Stimulated activated naive CD4-positive, alpha-beta T cell (primary cell): Measurements from ENCODE around the gene SCFD2.
"Not testable (repeated sequence)": the region's sequence is repeated elsewhere in the genome, so short reads cannot be mapped to it uniquely, and the experiment has no call there.

Source experiments
- DNase-seq, 6 experiments: peaks; one replicate each; lab custom pipeline; 2025; lab: John Stamatoyannopoulos, UW

The SCFD2 gene

DNA sequence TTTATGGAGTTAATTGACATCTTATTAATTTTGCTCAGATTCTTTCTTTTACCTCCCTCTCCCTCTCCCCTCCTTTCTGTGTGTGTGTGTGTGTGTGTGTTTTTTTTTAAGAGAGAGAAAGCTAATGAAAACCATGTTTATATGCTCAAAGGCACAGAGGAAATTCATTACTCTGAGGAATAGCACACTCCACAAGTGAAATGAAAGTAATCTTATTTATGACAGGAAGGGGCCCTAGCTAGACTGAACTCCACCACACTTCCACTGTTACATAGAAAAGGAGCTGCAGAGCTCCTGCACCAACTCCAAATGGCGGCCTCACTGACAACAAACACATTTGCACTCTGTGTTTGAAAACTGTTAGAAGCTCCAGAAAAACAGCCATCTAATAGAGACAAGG, 353.1 kb downstream of the SCFD2 start:
- peak in 2 of 6 experiments; percentile 24 to 27 for DNase-seq

DNA sequence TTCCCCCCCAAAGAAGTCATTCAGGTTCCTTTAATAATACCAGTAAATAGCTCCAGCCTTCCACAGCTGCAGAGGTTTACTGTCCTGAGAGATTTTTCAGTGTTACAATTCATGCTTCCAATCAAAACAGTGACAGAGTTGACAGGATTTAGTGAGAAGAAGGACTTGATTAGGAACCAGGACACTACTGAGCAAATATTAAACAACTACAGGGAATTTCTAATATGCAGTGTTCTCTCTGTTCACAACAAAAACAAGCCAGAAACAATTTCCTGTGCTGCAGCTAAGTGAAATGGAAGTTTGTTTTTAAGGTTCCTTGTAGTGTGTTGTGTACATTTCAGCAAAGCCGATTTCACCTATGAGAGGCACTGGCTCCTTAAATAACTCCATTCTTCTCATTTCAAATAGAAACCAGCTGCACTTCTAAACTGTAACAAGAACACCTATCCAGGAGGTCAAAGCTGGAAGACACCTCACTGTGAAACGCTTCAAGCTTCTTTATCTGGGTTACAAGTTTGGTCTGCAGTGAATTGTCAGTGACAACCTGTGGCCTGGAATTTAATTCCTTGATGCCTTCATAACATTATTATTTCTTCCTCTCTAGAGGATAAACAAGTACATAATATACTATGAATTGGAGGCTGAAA, 354.5 kb downstream of the SCFD2 start:
- DNase-seq = peak in 1 of 6 experiments; percentile 8

DNA sequence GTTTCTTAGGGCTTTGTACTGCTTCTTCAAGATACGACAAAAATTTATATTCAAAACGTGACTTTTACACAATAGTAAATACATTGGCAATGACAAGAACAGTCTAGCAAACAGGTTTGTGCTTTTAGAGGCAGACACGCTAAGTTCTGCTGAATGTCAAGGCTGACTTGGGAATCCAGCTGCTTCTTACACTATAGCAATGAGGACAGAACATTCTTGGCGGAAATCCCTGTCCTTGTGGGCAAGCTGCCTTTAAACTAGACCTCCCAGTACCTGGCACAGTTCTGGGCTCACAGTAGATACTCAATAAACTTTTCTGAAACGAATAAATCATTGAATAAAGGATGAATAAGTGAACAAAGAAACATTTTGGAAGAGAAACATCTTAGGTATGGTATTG, 355.5 kb downstream of the SCFD2 start:
- no peak for DNase-seq

DNA sequence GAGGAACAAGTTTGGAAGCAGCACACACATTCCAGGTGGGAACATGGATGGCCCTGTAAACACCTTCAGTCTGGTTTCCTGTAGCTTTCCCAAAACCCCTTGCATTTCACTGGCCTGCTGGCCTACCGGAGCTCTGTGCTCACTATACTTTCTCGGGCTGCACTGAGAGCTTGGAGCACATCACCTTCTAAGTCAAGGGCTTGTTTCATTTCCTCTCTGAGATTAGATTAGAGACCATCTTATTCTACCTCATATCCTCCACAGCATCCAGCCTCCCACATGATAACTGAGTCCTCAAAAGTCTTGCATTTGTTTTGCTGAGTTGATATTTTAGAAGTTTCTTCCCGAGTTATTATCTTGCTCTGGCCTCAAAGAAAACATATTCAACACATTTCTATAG, 356.0 kb downstream of the SCFD2 start:
- no peak for DNase-seq

DNA sequence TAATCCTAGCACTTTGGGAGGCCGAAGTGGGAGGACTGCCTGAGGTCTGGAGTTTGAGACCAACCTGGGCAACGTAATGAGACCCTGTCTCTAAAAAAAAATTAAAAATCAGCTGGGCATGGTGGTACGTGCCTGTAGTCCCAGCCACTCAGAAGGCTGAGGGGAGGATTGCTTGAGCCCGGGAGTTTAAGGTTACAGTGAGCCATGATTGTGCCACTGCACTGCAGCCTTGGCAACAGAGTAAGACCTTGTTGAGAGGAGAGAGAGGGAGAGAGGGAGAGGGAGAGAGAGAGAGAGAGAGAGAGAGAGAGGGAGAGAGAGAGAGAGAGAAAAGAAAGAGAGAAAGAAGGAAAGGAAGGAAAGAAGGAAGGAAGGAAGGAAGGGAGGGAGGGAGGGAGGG, 358.8 kb downstream of the SCFD2 start:
- DNase-seq = no peak

DNA sequence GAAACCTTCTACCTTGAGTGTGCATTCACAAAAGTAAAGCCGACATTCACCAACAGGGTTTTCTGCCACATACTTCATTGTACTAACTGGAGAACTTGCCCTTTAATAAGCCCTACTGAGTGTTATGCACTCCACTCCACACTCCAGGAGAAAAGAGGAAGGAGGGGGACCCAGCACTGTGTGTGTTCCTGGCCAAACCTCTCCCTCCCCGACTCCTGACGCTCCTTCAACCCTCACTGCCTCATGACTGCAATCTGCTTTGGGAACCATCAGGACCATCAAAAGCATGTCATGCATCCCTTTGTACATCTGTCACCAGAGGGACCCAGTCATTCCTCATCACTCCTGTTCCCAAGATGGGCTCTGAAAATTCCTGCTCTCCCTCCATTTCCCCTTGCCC, 360.1 kb downstream of the SCFD2 start:
- DNase-seq = no peak

DNA sequence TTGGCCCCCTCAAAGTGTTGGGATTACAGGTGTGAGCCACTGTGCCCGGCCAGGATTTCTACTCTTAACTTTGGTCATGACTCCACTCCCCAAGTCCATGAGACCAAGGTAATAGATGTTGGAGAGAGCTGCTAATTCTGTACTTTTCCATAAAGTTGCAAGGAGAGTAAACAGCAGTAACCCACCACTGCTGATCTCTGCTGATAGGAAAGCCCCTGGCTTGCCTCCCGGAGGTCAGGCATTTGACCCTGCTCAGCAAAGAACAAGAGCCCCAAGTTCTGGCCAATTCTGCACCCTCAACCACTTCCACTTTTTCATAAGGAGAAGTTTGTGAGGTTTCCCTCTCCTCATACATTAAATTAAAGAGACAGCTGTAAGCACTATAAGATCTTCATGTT, 360.7 kb downstream of the SCFD2 start:
- no peak for DNase-seq

DNA sequence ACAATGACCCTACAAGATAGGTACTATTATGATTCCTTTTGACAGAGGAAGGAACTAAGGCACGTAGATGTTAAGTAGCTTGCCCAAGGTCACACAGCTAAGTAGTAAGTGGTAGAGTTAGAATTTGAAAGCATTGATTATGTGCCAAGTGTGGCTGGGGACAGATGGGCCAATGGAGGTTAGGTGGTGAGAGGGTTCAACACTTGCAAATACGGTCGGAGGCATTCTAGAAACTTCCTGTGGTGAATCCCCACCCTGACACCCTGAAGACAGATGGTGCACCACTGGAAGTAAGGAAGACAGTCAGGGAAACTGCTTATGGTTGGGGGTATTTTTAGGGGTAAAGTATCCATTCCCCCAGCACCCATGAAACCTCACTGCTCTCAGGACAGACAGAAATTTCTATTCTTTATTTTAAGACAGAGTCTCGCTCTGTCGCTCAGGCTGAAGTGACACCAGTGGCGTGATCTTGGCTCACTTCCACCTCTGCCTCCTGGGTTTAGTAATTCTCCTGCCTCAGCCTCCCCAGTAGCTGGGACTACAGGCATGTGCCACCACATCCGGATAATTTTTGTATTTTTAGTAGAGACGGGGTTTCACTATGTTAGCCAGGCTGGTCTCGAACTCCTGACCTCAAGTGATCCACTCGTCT, 361.2 kb downstream of the SCFD2 start:
- DNase-seq = no peak

DNA sequence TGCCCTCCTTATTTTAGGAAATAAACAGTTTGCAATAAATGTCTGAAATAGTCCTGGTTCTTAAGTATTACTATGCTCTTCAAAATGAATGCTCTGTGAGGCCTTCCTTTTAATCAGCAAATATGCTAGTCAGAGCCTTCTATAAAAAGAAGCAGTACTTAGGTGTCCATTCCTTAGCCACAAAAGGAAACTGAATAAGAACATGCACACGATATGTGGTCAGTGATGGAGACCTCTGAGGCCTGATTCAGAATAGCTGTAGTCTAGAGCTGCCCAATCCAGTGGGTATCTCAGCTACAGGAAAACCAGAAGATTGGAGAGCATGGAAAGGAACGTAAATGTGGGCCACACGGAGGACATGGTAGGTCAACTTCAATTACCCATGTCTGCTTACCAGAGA, 361.9 kb downstream of the SCFD2 start:
- DNase-seq = no peak

DNA sequence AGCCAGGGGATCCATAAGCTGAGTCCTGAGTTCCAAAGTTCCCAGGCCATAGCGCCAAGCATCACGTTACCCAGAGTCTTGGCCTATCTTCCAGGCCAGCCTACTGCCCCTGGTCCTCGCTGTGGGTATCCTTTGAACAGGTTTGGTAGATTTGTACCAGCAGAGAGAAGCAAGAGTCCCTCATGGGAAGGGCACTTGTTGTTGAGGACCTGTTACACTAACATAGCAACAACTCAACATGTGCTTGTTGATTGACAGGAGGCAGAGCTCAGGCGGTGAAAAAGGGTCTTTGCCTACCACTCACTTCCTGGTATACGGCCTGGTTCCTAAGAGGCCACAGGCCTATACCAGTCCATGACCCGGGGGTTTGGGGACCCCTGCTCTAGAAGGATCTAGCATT, 365.3 kb downstream of the SCFD2 start:
- no peak for DNase-seq

DNA sequence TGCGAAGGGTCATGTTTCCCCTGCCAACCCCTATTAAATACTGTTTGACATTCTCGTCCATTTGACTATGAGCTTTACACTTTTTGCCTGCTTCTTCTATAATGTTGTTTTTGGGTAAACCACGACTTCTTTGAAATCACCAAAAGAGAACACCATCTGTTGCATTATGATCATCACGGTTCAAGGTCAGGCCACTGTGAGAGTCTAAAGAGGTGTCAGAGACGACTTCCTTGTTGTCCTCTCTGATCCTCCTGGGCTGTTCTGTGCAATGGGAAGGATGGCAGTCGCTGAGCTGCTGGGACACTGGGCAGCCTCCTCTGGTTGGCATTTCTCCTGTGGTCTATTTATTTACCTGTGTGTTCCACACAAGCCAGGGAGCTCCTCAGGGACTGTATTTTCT, 366.2 kb downstream of the SCFD2 start:
- DNase-seq = no peak

DNA sequence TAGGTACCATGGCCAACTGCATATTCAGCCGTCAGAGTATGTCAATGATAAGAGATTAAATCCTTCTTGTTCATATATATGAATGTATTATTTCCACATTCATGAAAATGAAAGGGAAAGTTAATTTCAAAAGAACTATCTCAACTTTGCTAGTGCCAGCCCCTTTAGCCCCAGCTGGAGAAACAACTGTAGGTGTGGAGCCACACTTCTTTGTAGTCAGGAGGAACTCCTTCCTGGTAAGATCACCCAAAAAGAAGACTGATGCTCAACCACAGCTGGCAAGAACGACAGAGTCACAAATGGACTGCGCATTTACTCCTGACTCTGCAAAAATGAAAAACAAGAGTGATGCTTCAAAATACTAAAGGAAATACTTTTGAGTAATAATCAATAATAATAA, 367.4 kb downstream of the SCFD2 start:
- no peak for DNase-seq

DNA sequence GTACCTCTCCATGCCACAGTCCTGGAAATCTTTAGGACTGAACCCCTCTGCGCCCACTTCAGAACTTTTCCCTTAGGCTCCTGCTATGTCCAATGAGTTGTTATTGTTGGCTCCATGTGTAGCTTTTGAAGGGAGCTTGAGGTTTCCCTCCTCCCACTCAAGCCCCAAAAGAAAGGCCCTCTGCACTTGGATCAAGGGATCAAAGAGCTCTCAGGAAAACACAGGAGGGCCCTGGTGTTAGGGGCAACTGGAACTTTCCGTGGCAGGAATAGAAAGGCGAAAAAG, 368.8 kb downstream of the SCFD2 start:
- no peak for DNase-seq

DNA sequence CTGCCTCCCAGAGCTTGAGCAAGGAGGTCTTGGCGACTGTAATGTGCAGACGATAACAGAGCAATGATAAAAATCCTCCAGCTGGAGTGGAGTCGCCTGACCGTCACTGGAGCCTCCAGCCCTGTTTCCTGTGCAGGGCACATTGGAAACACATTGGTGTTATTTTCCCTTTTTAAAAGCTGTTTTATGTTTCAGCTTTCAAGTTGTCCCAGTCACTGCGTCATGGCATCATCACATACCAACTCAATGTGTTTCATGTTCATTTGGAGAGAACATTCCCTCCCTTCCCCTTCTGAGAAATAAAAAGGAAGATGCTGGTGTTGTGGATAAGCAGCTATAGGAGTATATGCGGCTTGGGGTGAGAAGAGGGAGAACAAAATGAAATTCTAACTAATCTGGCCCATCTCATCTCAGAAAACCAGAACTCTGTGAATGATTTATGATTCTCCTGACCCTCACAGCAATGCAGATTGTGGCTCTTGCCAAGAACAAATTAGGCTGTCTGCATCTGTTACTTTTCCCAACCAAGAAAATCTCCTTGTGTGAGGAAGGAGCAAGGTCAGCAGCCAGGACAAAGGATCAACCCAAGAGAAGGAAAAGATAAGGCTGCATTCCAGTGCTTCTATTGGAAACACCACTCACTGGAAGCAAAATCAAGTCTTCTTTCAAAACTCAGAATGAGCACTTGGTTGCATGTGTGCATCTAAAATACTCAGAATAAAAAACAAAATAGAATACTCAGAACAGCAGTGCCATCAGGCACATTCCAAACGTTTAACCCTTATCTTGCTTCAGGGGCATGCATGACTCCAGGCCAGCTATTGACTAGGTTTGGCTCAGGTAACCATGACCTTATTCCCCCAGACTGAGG, 369.4 kb downstream of the SCFD2 start:
- DNase-seq = no peak

DNA sequence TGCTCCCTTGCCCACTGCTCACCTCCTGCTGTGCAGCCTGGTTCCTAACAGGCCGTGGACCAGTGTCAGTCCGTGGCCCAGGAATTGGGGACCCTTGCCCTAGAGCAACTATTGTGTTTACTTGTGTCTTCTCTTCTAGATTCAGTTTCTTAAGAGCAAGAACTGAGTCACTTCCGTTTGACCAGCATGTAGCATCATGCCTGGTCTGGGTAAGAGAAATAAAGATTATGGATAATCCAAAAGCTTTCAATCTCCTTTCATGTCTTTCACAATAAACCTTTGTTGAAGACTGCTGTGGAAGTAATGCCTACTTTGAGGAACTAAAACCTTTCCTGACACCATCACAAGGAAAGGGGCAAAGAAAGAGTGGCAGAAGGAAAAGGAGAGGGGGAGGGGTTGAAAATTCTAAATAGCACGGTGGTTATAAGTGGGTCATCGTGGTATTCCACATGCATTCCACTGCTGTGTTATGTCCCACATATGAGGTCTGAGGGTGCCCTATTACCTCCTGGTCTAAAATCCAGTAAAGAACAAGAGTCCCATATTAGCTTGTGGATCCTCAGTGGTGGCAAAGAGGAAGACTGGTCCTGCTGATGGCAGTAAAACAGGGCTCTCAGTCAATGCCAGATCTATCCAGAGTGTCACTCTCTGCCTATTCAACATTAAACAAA, 370.4 kb downstream of the SCFD2 start:
- no peak for DNase-seq

DNA sequence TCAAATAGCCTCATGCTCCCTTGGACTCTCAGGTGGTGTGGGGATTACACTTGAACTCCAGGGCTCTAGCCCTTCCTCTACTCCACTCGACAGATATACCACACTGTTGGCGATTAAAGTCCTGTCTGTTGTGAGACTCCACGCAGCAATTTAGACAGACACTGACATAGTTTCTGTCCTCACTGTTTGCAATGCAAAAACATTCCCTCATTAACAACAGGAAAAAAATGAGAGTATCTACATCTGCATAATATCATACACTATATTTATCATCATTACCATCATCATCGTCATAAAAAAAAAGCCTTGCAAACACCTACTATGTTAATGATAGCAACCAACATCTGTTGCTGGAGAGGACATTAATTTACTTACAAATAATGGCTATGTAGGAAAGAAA, 371.3 kb downstream of the SCFD2 start:
- no peak for DNase-seq

DNA sequence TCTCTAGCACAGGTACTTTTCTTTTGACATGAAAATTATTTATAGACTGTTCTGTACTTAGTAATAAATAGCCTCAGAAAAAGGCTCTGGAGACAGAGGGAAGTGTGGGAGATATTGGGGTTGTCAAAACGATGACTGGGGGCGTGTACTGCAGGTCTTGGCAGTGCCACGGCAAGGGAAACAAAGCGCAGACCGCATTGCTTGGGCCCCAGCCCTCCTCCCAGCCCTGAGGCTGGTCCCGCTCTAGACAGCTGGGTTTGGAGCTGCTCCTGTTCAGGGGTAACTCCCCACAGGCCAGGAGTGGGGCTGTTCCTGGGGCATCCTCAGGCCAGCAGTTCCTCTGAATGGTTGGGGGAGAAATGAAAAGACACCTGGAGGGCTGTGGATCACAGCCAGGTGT, 372.1 kb downstream of the SCFD2 start:
- DNase-seq = no peak

DNA sequence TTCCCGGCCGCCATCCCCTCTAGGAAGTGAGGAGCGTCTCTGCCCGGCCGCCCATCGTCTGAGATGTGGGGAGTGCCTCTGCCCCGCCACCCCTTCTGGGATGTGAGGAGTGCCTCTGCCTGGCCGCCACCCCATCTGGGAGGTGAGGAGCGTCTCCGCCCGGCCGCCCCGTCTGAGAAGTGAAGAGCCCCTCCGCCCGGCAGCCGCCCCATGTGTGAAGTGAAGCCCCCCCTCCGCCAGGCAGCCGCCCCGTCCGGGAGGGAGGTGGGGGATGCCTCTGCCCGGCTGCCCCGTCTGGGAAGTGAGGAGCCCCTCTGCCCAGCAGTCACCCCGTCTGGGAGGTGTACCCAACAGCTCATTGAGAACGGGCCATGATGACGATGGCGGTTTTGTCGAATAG, 373.3 kb downstream of the SCFD2 start:
- not testable (repeated sequence) for DNase-seq

DNA sequence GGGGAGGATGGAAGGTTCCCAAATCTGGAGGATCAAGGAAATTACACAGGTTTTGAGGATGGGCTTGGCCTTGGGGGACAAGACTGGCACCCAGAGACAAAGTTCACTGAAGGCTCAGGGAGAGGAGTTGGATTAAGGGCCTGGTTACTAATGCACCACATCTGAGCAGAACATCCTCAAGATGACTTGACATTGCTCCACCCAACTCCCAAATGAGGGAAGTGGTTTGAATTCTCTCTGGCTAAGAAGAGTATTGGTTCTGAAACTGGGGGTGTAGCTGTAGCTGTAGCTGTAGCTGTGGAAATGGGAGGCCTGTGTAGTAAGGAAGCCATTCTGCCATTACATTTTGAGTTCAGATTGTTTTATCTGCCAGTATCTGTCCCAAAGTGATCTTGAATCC, 374.4 kb downstream of the SCFD2 start:
- DNase-seq = no peak

DNA sequence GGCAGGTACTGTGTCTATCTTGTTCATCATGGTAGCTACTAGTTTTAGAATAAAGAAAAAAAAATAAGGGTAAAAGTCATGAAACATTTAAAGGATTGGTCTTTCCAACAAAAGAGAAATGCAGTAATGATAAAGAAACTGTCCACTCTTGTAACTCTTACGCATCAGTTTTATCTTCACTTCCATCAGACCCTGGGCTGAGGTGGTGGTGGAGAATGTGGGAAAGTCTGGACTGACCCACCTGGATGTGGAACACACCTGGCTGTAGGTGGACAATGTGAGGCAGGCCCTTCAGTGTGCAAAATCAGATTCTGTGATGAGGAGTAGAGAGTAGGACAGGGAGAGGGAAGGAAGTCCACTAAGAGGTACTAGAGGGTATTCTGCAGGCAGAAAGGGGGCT, 375.2 kb downstream of the SCFD2 start:
- DNase-seq = no peak

DNA sequence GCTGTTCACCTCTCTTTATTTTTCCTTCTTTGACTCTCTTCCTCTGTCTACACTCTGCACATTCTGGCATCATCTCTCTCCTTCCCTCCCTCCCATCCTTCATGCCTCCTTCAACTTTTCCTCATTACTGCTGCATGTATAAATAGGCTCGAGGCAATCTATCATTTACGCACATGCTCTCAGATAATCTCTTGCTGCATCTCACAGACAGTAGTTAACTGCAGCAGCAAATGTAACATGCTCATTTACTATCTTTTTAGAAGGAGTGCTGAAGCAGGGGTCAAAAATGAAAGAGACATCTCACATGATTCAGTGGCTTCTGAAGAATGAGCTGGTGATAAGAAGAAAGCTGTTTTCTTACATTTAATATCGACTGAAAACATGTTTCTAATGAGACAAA, 376.0 kb downstream of the SCFD2 start:
- no peak for DNase-seq

DNA sequence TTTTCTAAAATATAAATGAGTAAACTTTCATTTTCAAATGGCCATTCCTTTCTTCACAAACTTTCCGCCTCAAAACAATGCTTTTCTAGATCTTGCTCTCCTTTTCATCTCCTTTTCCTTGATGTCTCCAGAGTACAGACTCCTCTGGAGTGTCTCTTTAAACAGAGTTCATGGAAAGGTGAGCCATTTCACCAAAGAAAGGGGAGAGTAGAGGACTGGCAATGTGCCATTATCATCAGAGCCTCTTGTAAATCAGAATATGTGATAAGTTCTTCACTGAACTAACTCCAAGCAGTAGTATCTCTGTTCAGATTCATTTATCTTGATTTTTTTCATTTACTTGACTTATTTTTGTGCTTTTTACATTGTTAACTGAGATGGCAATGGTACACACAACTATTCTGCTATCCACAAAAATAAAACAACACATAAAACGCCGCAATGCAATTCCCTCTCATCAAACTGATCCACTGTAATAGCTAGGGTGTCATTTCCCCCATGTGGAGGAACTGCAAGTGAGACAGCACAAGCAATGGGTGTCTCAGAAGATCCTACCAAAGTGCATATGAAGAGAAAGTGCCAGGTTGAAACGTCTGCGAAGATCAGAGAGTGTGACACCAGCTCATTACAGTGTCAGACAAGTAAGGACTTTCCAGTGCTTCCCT, 378.3 kb downstream of the SCFD2 start:
- no peak for DNase-seq
